Heart left ventricle (tissue), 13 donors: ENCODE results near the gene TDRD1.

Source experiments
- POLR2A ChIP-seq, 2 donors: fragments of 450-650 bp; IDR thresholded peaks; one replicate each; pipeline ENCODE4 v1.6.1; 2017; ENCODE audit warnings: antibody characterized with exemption in 2 of 2, mild to moderate bottlenecking in 2 of 2, moderate library complexity in 2 of 2
- TF ChIP-seq, protein P1 (sequence below), 12 donors: fragments of 200-600 bp; sonication (generic) in 4 of 12; IDR thresholded peaks; one replicate each; pipeline versions ENCODE4 v1.5.0 to v1.8.0; 2018 to 2022; ENCODE audit warnings: antibody characterized with exemption in 12 of 12, mild to moderate bottlenecking in 5 of 12
- donor health status: ischemic (EF 13 %, LVEDD 7.1; RV severe dilation, severe dysfunction).
- donor health status: DM: no; HTN: yes; CAD: no.
- donor health status: DM: no; HTN: no; CAD: no.
- donor health status: ischemic (EF 25% LVEDD 6.9; RV normal size, moderate dysfunction).
- donor health status: ischemic (EF 25% LVEDD 5.7; RV mildly dilated, moderate dysfunction).
- donor health status: ischemic (EF 35%, LVEDD 5.7; RV mildly dilated, moderate dysfunction).
- donor health status: nonischemic (EF 11% LVEDD 7.7; RV severe dilation, severe dysfunction).
- donor health status: DM: yes; HTN: yes; CAD: no.
- donor health status: PGD.
- donor health status: ischemic (EF 29% LVEDD 5.4; RV normal size, mild dysfunction).
- donor health status: nonischemic (EF 23%, LVEDD 6.1; RV moderate dilation, normal function).

DNA sequence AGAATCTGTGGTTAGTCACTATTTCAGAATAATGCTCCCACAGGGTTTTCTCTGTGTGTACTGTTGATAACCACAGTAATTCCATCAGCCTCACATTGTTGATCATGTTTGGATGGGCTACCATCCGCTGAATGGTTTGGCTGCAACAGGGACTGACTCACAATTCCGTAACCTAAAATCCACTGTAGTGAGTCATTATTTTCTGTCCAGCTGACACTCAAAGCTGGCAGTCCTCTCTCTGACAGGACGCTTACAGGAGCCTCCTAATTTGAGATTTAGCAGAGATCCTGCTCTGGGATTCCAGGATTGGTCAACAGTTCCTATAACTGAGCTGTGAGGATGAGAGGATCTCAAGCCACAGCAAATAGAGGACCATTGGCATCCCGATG is 92.6 kb downstream of the TDRD1 start:
- TF ChIP-seq POLR2A (IDR thresholded peaks at IDR 0.05): no peak
- TF ChIP-seq, protein P1, sequence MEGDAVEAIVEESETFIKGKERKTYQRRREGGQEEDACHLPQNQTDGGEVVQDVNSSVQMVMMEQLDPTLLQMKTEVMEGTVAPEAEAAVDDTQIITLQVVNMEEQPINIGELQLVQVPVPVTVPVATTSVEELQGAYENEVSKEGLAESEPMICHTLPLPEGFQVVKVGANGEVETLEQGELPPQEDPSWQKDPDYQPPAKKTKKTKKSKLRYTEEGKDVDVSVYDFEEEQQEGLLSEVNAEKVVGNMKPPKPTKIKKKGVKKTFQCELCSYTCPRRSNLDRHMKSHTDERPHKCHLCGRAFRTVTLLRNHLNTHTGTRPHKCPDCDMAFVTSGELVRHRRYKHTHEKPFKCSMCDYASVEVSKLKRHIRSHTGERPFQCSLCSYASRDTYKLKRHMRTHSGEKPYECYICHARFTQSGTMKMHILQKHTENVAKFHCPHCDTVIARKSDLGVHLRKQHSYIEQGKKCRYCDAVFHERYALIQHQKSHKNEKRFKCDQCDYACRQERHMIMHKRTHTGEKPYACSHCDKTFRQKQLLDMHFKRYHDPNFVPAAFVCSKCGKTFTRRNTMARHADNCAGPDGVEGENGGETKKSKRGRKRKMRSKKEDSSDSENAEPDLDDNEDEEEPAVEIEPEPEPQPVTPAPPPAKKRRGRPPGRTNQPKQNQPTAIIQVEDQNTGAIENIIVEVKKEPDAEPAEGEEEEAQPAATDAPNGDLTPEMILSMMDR (IDR thresholded peaks at IDR 0.05): no peak
